ENCODE data around the gene RHOU. TPM values are rescaled to one million over a fixed set of nuclear protein-coding genes. Genes with fewer than 3 reads are reported as not detected.

Gene RHOU
- polyA plus RNA-seq, 1 donor from 2014 or later, result 13.0 TPM

DNA sequence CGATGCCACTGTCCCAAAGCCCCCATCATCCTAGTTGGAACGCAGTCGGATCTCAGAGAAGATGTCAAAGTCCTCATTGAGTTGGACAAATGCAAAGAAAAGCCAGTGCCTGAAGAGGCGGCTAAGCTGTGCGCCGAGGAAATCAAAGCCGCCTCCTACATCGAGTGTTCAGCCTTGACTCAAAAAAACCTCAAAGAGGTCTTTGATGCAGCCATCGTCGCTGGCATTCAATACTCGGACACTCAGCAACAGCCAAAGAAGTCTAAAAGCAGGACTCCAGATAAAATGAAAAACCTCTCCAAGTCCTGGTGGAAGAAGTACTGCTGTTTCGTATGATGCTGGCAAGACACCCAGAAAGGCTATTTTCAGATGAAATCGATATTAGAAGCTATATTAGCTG, 8.1 kb downstream of the RHOU start:
- Histone ChIP-seq H3K4me2 (ENCODE audit: low read length) (no peak overlapping the region), H3K4me3 (ENCODE audit: low read length) (no peak overlapping the region), H3K27me3 (ENCODE audit: insufficient read depth, low read depth, low read length) (no peaks in the 10 kb centered on the region), H3F3A (ENCODE audit: insufficient read depth, low read length, poor library complexity, severe bottlenecking) (no peaks in the 10 kb centered on the region), H3K79me2 (replicated peaks; ENCODE audit: insufficient read depth, low read length) (no peaks in the 10 kb centered on the region), H3K9me3 (ENCODE audit: low read length) (no peaks in the 10 kb centered on the region), H3K9me2 (ENCODE audit: insufficient read depth, low read length) (no peaks in the 10 kb centered on the region), H3K27ac (ENCODE audit: low read length) (no peak overlapping the region), H3K36me3 (ENCODE audit: insufficient read depth, low read length) (peaks cover 14% of the 10 kb centered on the region), H2AFZ (ENCODE audit: low read depth, low read length) (no peak overlapping the region), H3K9ac (ENCODE audit: low read length) (no peak overlapping the region), H4K20me1 (ENCODE audit: insufficient read depth) (no peaks in the 10 kb centered on the region)
- TF ChIP-seq CTCF (IDR thresholded peaks at IDR 0.05; ENCODE audit: poor library complexity, severe bottlenecking) (no peak), EZH2 (IDR thresholded peaks at IDR 0.05; ENCODE audit: borderline replicate concordance, insufficient read depth, low read length, poor library complexity, severe bottlenecking) (no peak), TAF1 (IDR thresholded peaks at IDR 0.05; ENCODE audit: low read depth) (no peak), RAD21 (conservative IDR thresholded peaks at IDR 0.05) (no peak), MXI1 (conservative IDR thresholded peaks at IDR 0.05; ENCODE audit: poor library complexity, severe bottlenecking) (no peak), SMC3 (conservative IDR thresholded peaks at IDR 0.05; ENCODE audit: poor library complexity) (no peak), POLR2AphosphoS5 (IDR thresholded peaks at IDR 0.05) (no peak), EP300 (conservative IDR thresholded peaks at IDR 0.05; ENCODE audit: poor library complexity, severe bottlenecking) (no peak)
- TF ChIP-seq, protein P1, sequence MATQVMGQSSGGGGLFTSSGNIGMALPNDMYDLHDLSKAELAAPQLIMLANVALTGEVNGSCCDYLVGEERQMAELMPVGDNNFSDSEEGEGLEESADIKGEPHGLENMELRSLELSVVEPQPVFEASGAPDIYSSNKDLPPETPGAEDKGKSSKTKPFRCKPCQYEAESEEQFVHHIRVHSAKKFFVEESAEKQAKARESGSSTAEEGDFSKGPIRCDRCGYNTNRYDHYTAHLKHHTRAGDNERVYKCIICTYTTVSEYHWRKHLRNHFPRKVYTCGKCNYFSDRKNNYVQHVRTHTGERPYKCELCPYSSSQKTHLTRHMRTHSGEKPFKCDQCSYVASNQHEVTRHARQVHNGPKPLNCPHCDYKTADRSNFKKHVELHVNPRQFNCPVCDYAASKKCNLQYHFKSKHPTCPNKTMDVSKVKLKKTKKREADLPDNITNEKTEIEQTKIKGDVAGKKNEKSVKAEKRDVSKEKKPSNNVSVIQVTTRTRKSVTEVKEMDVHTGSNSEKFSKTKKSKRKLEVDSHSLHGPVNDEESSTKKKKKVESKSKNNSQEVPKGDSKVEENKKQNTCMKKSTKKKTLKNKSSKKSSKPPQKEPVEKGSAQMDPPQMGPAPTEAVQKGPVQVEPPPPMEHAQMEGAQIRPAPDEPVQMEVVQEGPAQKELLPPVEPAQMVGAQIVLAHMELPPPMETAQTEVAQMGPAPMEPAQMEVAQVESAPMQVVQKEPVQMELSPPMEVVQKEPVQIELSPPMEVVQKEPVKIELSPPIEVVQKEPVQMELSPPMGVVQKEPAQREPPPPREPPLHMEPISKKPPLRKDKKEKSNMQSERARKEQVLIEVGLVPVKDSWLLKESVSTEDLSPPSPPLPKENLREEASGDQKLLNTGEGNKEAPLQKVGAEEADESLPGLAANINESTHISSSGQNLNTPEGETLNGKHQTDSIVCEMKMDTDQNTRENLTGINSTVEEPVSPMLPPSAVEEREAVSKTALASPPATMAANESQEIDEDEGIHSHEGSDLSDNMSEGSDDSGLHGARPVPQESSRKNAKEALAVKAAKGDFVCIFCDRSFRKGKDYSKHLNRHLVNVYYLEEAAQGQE (IDR thresholded peaks at IDR 0.05; ENCODE audit: borderline replicate concordance), result no peak

GRCh38 chr1:228744356-228744755, 9.1 kb downstream of the RHOU start:
- Histone ChIP-seq H3K27me3 (ENCODE audit: insufficient read depth, low read depth, low read length) (no peaks in the 10 kb centered on the region), H3K4me2 (ENCODE audit: low read length) (no peak overlapping the region), H3K9ac (ENCODE audit: low read length) (no peak overlapping the region), H4K20me1 (ENCODE audit: insufficient read depth) (no peaks in the 10 kb centered on the region), H3K36me3 (ENCODE audit: insufficient read depth, low read length) (peaks cover 14% of the 10 kb centered on the region), H3K27ac (ENCODE audit: low read length) (no peak overlapping the region), H3K9me2 (ENCODE audit: insufficient read depth, low read length) (no peaks in the 10 kb centered on the region), H2AFZ (ENCODE audit: low read depth, low read length) (no peak overlapping the region), H3F3A (ENCODE audit: insufficient read depth, low read length, poor library complexity, severe bottlenecking) (no peaks in the 10 kb centered on the region), H3K4me3 (ENCODE audit: low read length) (no peak overlapping the region), H3K9me3 (ENCODE audit: low read length) (no peaks in the 10 kb centered on the region), H3K79me2 (replicated peaks; ENCODE audit: insufficient read depth, low read length) (no peaks in the 10 kb centered on the region)
- no peak for TF ChIP-seq POLR2AphosphoS5 (IDR thresholded peaks at IDR 0.05)

DNA sequence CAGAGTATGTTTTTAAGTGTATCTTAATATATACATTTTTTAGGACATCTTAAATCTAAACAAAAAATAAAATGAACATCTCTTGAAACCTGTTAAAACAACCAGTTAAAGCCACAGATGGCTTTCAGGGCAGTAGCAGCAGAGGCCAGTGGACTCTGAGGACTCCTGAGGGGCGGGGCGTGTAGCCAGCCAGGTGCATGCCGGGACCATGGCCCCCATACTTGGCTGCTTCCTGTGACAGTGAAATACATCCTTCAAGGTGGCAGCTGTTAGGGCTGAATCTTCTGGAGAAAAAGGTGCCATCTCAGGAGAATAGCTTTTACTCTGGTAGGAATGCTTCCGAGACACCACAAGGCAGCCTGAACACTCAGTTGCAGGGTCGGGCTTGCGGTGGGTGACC, 9.6 kb downstream of the RHOU start:
- Histone ChIP-seq H3K36me3 (ENCODE audit: insufficient read depth, low read length) (peaks cover 14% of the 10 kb centered on the region), H2AFZ (ENCODE audit: low read depth, low read length) (no peak overlapping the region), H3K79me2 (replicated peaks; ENCODE audit: insufficient read depth, low read length) (no peaks in the 10 kb centered on the region), H3F3A (ENCODE audit: insufficient read depth, low read length, poor library complexity, severe bottlenecking) (no peaks in the 10 kb centered on the region), H3K9ac (ENCODE audit: low read length) (no peak overlapping the region), H3K27ac (ENCODE audit: low read length) (no peak overlapping the region), H3K9me2 (ENCODE audit: insufficient read depth, low read length) (no peaks in the 10 kb centered on the region), H3K27me3 (ENCODE audit: insufficient read depth, low read depth, low read length) (no peaks in the 10 kb centered on the region), H4K20me1 (ENCODE audit: insufficient read depth) (no peaks in the 10 kb centered on the region), H3K4me2 (ENCODE audit: low read length) (no peak overlapping the region), H3K4me3 (ENCODE audit: low read length) (no peak overlapping the region), H3K9me3 (ENCODE audit: low read length) (no peaks in the 10 kb centered on the region)
- no peak for TF ChIP-seq EZH2 (IDR thresholded peaks at IDR 0.05; ENCODE audit: borderline replicate concordance, insufficient read depth, low read length, poor library complexity, severe bottlenecking)
- TF ChIP-seq POLR2AphosphoS5 (IDR thresholded peaks at IDR 0.05), result no peak
- TF ChIP-seq, protein P1 (IDR thresholded peaks at IDR 0.05; ENCODE audit: borderline replicate concordance), result no peak
- TF ChIP-seq CTCF (IDR thresholded peaks at IDR 0.05; ENCODE audit: poor library complexity, severe bottlenecking), result no peak
- no peak for TF ChIP-seq MXI1 (conservative IDR thresholded peaks at IDR 0.05; ENCODE audit: poor library complexity, severe bottlenecking)
- TF ChIP-seq EP300 (conservative IDR thresholded peaks at IDR 0.05; ENCODE audit: poor library complexity, severe bottlenecking), result no peak
- TF ChIP-seq TAF1 (IDR thresholded peaks at IDR 0.05; ENCODE audit: low read depth), result no peak
- TF ChIP-seq SMC3 (conservative IDR thresholded peaks at IDR 0.05; ENCODE audit: poor library complexity), result no peak
- TF ChIP-seq RAD21 (conservative IDR thresholded peaks at IDR 0.05), result no peak

Data from neural cell (in vitro differentiated cells).